ENCODE measurements around the gene THSD4.

Gene THSD4

GRCh38 chr15:71274448-71274798, 159.2 kb downstream of the THSD4 start:
- DNase-seq (ENCODE audit: low read depth): peak; percentile 34
- no peak for TF ChIP-seq CTCF (conservative IDR thresholded peaks at IDR 0.05; ENCODE audit: control insufficient read depth, insufficient read depth, low read depth, low read length)
- no peak overlapping the region for H3K4me3 ChIP-seq (ENCODE audit: control insufficient read depth, low read depth, low read length)

GRCh38 chr15:71275098-71275497, 159.8 kb downstream of the THSD4 start:
- no peak for TF ChIP-seq CTCF (conservative IDR thresholded peaks at IDR 0.05; ENCODE audit: control insufficient read depth, insufficient read depth, low read depth, low read length)
- no peak overlapping the region for H3K4me3 ChIP-seq (ENCODE audit: control insufficient read depth, low read depth, low read length)
- DNase-seq (ENCODE audit: low read depth): peak; percentile 70

- TF ChIP-seq CTCF (conservative IDR thresholded peaks at IDR 0.05; ENCODE audit: control insufficient read depth, insufficient read depth, low read depth, low read length): no peak
- no peak overlapping the region for H3K4me3 ChIP-seq (ENCODE audit: control insufficient read depth, low read depth, low read length)
- DNase-seq (ENCODE audit: low read depth): no peak
These were observed 160.5 kb downstream of the THSD4 start for GRCh38 chr15:71275566-71276335.

GRCh38 chr15:71276336-71276665, 161.0 kb downstream of the THSD4 start:
- H3K4me3 ChIP-seq (ENCODE audit: control insufficient read depth, low read depth, low read length): no peak overlapping the region
- DNase-seq (ENCODE audit: low read depth): no peak
- no peak for TF ChIP-seq CTCF (conservative IDR thresholded peaks at IDR 0.05; ENCODE audit: control insufficient read depth, insufficient read depth, low read depth, low read length)

- no peak for TF ChIP-seq CTCF (conservative IDR thresholded peaks at IDR 0.05; ENCODE audit: control insufficient read depth, insufficient read depth, low read depth, low read length)
- peak; percentile 97 for DNase-seq (ENCODE audit: low read depth)
- no peak overlapping the region for H3K4me3 ChIP-seq (ENCODE audit: control insufficient read depth, low read depth, low read length)
These were observed 163.9 kb downstream of the THSD4 start for GRCh38 chr15:71278989-71279756.

- H3K4me3 ChIP-seq (ENCODE audit: control insufficient read depth, low read depth, low read length): no peak overlapping the region
- TF ChIP-seq CTCF (conservative IDR thresholded peaks at IDR 0.05; ENCODE audit: control insufficient read depth, insufficient read depth, low read depth, low read length): no peak
- no peak for DNase-seq (ENCODE audit: low read depth)
These were observed 164.5 kb downstream of the THSD4 start for GRCh38 chr15:71279757-71280141.
